Chondrocyte (in vitro differentiated cells): ENCODE results near the gene RBM28. TPM values are rescaled to one million over a fixed set of nuclear protein-coding genes. Genes with fewer than 3 reads are reported as not detected.
A peak's percentile ranks its signal among the peaks of the same experiment; 100 is the strongest.

ENCODE experiments used
- DNase-seq: peaks from one replicate; pipeline ENCODE4 v3.0.0; 2021; ENCODE audit warnings: mixed read lengths, low spot score
- H3K27ac Mint-ChIP-seq: one replicate; pipeline ENCODE4 v1.8.0; 2021; ENCODE audit warnings: mild to moderate bottlenecking, moderate library complexity, mixed read lengths; ENCODE audit not compliant: unreplicated experiment
- H3K27me3 Mint-ChIP-seq: 2 replicates; pipeline ENCODE4 v1.8.0; 2021; ENCODE audit warnings: low read depth, mixed read lengths
- H3K36me3 Mint-ChIP-seq: 2 replicates; pipeline ENCODE4 v1.8.0; 2021; ENCODE audit warnings: low read depth, mixed read lengths
- H3K4me1 Mint-ChIP-seq: 2 replicates; pipeline ENCODE4 v1.8.0; 2021; ENCODE audit warnings: low read depth, mild to moderate bottlenecking, mixed read lengths
- H3K4me3 Mint-ChIP-seq: one replicate; pipeline ENCODE4 v1.8.0; 2021; ENCODE audit warnings: mild to moderate bottlenecking, moderate library complexity, mixed read lengths; ENCODE audit not compliant: unreplicated experiment
- H3K9me3 Mint-ChIP-seq: 2 replicates; pipeline ENCODE4 v1.8.0; 2021; ENCODE audit warnings: low read depth, mixed read lengths
- total RNA-seq: library from RNA; stranded (reverse); gene quantifications from 3 replicates; pipeline ENCODE4 v1.2.1, GENCODE V29; 2021
- TF ChIP-seq, protein P1 (sequence below): fragments of 200-600 bp; sonication (generic); IDR thresholded peaks from 2 replicates; pipeline ENCODE4 v1.5.0; 2021; ENCODE audit warnings: antibody characterized with exemption, mild to moderate bottlenecking, moderate library complexity

Gene RBM28
- total RNA-seq, 1 donor from 2014 or later = 35.2 TPM

- Mint-ChIP-seq H3K9me3 (no peaks in the 10 kb centered on the region), H3K27ac (no peak overlapping the region), H3K27me3 (peaks cover 29% of the 10 kb centered on the region), H3K36me3 (no peaks in the 10 kb centered on the region), H3K4me1 (no peaks in the 10 kb centered on the region), H3K4me3 (no peak overlapping the region)
- no peak for DNase-seq
- TF ChIP-seq, protein P1, sequence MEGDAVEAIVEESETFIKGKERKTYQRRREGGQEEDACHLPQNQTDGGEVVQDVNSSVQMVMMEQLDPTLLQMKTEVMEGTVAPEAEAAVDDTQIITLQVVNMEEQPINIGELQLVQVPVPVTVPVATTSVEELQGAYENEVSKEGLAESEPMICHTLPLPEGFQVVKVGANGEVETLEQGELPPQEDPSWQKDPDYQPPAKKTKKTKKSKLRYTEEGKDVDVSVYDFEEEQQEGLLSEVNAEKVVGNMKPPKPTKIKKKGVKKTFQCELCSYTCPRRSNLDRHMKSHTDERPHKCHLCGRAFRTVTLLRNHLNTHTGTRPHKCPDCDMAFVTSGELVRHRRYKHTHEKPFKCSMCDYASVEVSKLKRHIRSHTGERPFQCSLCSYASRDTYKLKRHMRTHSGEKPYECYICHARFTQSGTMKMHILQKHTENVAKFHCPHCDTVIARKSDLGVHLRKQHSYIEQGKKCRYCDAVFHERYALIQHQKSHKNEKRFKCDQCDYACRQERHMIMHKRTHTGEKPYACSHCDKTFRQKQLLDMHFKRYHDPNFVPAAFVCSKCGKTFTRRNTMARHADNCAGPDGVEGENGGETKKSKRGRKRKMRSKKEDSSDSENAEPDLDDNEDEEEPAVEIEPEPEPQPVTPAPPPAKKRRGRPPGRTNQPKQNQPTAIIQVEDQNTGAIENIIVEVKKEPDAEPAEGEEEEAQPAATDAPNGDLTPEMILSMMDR = no peak
Observed at GRCh38 chr7:128349466-128349825, 5.7 kb upstream of the RBM28 start.

DNA sequence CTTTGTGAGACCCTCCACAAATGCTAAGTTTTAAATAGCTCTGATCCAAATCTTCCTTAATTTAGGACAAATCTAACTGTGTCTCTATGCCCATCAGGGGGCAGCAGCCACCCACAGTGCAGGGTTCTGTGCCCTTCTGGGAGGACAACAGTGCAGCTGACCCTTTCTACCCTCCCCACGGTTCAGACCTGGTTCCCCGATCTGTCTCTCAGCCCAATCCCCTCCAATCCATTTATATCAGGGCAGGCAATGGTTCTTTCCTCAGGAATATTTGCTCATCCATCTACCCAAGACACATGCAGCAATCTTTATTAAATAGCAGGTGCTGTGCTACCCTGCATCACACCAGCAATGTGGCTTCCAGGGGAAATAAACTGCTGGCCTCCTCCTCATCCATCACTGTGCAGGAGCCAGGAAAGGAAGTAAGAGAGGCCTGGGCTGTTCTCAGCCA lies 4.0 kb upstream of the RBM28 start:
- Mint-ChIP-seq H3K27me3 (peaks cover 17% of the 10 kb centered on the region), H3K4me1 (peaks cover 4% of the 10 kb centered on the region), H3K4me3 (no peak overlapping the region), H3K27ac (no peak overlapping the region), H3K9me3 (no peaks in the 10 kb centered on the region), H3K36me3 (no peaks in the 10 kb centered on the region)
- DNase-seq = no peak
- TF ChIP-seq, protein P1 = peak; percentile 87

- TF ChIP-seq, protein P1 = no peak
- Mint-ChIP-seq H3K4me3 (no peak overlapping the region), H3K9me3 (no peaks in the 10 kb centered on the region), H3K27ac (no peak overlapping the region), H3K36me3 (no peaks in the 10 kb centered on the region), H3K4me1 (peaks cover 20% of the 10 kb centered on the region), H3K27me3 (peaks cover 9% of the 10 kb centered on the region)
- no peak for DNase-seq
Observed at GRCh38 chr7:128344431-128344774, 695 bp upstream of the RBM28 start.

DNA sequence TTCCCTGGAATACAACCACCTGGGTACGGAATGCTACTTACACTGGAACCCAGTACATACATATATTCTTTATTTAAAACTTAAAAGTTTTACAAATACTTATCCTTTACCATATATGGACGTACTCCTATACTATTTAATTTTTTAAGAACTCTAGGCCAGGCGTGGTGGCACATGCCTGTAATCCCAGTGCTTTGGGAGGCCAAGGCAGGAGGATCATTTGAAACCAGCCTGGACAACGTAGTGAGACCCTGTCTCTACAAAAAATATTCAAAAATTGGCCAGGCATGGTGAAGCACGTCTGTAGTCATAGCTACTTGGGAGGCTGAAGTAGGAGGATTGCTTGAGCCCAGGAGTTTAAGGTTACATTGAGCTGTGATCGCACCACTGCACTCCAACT lies 2.0 kb downstream of the RBM28 start:
- Mint-ChIP-seq H3K4me1 (peaks cover 20% of the 10 kb centered on the region), H3K27ac (peak overlapping the region; percentile 6), H3K9me3 (no peaks in the 10 kb centered on the region), H3K27me3 (no peaks in the 10 kb centered on the region), H3K36me3 (peaks cover 9% of the 10 kb centered on the region), H3K4me3 (peak overlapping the region; percentile 91)
- TF ChIP-seq, protein P1 = no peak
- no peak for DNase-seq

DNA sequence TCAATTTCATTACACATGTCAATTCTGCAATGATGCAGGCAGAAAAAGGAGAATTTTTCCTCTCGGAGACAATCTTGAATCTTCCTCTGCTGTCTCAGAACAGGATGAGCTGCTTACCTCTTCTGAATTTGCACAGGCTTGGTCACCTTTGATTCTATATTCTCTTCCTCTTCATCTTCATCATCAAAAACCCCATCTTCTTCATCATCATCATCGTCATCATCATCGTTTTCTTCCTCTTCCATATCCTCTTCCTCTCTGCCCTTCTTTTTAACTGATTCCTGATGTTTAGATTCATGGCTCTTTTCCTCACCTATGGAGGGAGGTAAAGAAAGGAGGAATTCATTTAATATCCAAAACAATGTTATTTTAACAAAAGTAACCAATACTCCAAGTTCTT lies 8.0 kb downstream of the RBM28 start:
- Mint-ChIP-seq H3K4me3 (no peak overlapping the region), H3K4me1 (no peaks in the 10 kb centered on the region)

More for the DNA sequence above, 8.0 kb downstream of the RBM28 start:
- H3K27me3 Mint-ChIP-seq = no peaks in the 10 kb centered on the region
- TF ChIP-seq, protein P1 = no peak
- DNase-seq = no peak
- peaks cover 29% of the 10 kb centered on the region for H3K36me3 Mint-ChIP-seq
- no peak overlapping the region for H3K27ac Mint-ChIP-seq
- H3K9me3 Mint-ChIP-seq = no peaks in the 10 kb centered on the region
